Daoy (cell line): ENCODE results near the gene DNAAF8. TPM values are rescaled to one million over a fixed set of nuclear protein-coding genes. Genes with fewer than 3 reads are reported as not detected.
A peak's percentile ranks its signal among the peaks of the same experiment; 100 is the strongest.
"Not testable (repeated sequence)": the region's sequence is repeated elsewhere in the genome, so short reads cannot be mapped to it uniquely, and the experiment has no call there.

Source experiments
- DNase-seq: peaks from one replicate; pipeline ENCODE4 v3.0.0-alpha.2; 2015; ENCODE audit warnings: low read depth
- total RNA-seq: library from RNA; depleted of rRNA; stranded (reverse); fragments of >200 nt; shearing (Covaris generic); gene quantifications from 2 replicates; pipeline ENCODE4 v1.2.3, GENCODE V29; 2014

Gene DNAAF8
- total RNA-seq, 1 experiment from 2014 or later = 0.74 TPM

GRCh38 chr16:4723071-4723767 is 11.1 kb upstream of the DNAAF8 start:
- DNase-seq = no peak

GRCh38 chr16:4724661-4725270 is 9.6 kb upstream of the DNAAF8 start:
- DNase-seq = no peak

DNA sequence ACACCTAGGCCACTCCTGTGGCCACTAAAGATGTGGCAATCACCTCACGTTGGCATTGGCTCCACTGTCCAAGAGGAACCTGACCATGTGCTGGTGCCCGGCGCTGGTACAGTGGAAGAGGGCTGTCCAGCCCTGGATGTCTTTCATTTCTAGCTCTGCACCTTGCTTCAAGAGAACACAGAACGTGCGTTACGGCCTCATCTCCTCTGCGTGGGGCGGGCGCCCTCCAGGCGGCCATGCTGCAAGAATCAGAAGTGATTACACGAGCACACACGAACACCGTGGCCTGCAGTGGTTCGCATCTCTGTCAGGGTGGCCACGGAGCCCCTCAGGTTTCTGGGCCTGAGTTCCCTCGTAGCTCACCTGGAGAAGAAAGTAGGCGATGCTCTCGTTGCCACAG is 7.7 kb upstream of the DNAAF8 start:
- DNase-seq = no peak

- no peak for DNase-seq
These were observed 5.7 kb upstream of the DNAAF8 start for GRCh38 chr16:4728676-4729075.

GRCh38 chr16:4729876-4730275 is 4.5 kb upstream of the DNAAF8 start:
- DNase-seq = no peak

DNA sequence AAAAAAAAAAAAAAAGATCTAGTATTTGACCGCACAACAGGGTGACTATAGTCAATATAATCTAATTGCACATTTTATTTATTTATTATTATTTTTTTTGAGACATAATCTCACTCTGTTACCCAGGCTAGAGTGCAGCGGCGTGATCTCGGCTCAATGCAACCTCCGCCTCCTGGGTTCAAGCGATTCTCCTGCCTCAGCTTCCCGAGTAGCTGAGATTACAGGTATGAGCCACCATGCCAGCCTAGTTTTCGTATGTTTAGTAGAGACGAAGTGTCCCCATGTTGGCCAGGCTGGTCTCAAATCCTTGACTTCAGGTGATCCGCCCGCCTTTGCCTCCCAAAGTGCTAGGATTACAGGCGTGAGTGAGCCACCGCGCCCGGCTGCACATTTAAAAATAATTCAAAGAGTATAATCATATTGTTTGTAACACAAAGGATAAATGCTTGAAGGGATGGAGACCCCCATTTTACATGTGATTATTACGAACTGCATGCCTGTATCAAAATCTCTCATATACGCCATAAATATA is 1.1 kb upstream of the DNAAF8 start:
- no peak for DNase-seq

DNA sequence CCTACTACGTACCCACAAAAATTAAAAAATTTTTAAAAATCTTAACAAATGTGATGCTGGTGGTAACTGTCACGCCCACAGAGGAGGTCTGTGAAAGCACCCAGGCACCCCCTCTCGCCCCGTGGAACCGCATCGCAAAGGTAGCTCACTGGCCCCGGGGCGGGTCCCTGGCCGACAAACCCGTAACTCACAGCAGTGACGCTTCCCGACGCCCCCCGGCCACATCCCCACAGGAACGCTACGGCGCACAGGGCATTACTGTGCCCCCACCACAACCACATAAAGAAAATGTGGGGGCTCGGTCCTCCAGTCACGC is 632 bp upstream of the DNAAF8 start:
- no peak for DNase-seq

DNA sequence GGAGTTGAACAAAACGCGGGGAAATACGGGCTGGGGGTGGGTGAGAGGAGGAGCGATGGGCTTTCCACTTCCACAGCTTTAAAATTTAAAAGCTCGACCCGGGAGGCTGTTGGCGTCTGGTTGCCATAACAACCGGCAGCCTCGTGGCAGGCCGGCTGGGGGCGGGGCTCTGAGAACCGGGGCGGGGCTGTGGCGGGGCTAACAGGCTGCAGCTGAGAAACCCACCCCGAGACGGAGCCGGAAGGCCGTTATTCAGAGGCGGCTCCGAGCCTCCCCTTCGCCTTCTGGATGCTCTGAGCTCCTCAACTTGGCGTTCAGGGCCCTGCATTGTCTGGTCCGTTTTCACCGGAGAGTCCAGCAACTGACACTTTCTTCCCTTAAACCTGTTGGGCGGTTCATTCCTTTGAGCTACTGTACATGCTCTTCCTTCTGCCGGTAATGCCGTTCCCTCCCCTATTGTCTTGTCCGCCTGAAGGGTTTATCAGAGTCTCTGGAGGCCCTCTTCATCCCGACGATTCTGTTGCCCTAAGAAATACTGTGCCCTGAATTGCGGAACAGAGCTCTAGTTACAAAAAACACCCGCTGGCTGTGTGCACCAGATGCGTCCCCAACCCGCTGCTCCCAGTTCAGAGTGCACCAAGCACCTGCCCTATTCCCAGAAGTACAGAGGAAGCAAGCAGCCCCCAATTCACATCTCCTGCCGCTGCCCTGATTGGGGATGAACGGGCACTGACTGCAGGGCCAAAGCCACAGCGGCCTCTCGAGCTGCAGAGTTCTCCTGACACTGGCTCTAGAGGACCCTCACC is 596 bp downstream of the DNAAF8 start:
- DNase-seq = peak; percentile 84

- DNase-seq = no peak
These were observed 2.2 kb downstream of the DNAAF8 start for GRCh38 chr16:4736546-4736945.

DNA sequence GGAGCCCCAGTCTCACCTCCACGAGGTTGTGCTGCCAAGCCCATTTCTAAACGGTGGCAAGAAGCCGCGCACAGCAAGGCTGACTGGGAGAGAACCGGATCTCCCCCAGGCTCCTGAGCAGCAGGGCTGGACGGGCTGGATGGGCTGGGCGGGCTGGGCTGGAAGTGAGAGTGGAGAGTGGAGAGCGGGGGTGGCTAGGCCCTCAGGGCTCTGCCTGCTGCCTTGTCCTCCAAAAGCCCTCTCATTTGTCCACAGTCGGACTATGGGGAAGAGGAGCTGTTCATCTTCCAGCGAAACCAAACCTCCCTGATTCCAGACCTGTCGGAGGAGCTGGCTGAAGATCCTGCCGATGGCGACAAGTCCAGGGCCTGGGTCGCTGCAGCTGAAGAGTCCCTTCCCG is 3.2 kb downstream of the DNAAF8 start:
- no peak for DNase-seq

DNA sequence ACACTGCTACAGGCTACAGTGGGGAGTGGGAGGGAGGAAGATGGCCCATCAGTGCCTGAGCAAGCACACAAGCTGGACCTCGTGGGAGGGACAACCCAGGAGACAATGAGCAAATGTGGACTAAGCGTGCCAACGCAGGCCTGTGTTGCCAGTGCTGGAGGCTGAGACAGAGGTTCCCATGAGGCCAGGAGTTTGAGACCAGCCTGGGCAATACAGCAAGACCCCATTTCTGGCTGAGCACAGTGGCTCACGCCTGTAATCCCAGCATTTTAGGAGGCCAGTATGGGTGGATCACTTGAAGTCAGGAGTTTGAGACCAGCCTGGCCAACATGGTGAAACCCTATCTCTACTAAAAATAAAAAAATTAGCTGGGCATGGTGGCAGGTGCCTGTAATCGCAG is 4.0 kb downstream of the DNAAF8 start:
- DNase-seq = not testable (repeated sequence)

DNA sequence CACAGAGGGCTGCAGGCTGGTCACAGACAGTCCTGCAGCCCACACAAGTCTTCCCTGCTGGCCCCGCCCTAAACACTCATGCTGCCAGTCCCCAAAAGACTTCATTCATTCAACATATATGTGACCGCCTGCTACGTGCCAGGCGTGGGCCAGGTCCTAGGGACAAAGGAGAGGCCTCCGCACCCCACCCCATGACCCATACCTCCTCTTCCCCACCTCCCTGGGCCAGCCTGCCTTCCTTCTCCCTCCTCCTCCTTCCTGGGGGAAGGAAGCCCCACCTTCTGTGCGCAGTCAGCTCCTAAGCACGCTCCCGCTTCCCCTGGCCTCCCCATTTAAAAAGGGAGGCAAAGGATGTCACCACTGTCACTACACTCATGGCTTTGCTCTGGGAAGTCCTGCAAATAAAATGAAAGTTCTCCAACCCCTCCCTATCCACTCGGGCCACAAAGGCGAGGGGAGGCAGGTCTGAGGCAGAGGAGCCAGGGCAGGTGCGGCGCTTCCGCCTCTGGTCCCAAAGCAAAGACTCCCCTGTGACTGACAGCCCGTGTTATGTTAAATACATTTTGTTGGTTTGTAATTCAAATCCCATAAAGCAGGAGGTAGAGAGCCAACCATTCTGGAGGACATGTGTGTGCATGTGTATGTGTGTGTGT is 9.0 kb downstream of the DNAAF8 start:
- no peak for DNase-seq

GRCh38 chr16:4744555-4745273 is 10.4 kb downstream of the DNAAF8 start:
- no peak for DNase-seq

DNA sequence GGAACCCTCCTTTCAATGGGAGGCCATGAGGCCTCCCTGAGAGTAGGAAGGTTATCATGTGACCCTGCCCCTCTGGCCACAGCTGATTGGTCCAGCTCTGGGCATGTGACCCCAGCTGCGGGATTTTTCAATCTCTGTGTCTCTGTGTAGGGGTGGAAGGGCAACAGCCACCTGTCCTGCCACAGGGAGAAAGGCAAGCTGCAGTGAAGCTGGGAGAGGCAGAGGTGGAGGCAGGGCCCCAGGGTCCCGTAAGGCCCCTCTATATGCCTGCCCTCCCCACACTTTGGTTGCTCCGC is 10.9 kb downstream of the DNAAF8 start:
- no peak for DNase-seq

- no peak for DNase-seq
These were observed 11.9 kb downstream of the DNAAF8 start for GRCh38 chr16:4746215-4746614.

- no peak for DNase-seq
These were observed 12.7 kb downstream of the DNAAF8 start for GRCh38 chr16:4746991-4747574.

DNA sequence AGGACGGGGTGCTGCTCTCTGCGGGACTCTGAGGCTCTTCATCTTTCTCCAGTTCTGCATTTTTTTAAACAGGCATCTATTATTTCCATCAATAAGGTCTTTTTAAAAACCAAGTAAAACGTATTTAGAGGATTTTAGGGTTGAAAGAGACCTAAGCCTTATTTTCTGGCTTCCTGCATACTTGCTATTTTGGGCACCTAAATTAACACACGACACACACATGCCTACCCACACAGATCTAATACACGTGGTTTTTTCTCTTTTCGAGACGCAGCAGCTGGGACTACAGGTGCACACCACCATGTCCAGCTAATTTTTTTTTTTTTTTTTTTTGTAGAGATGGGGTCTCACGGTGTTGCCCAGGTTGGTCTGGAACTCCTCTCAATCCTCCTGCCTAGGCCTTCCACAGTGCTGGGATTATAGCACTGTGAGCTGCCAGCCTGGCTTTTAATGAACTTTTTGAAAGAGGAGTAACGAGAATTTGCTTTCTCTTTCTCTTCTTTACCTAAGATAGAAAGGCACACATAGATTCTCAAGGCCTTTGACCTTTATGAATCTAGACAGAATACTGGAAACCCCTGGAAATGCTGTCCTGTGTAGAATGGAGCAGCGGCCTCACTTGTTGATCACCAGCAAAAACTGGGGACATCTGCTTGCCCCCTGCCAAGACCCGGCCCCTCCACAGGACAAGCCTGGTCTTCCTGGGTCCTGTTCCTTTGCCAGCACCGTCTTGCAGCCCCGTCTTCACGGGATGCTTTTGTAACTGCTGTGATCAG is 13.8 kb downstream of the DNAAF8 start:
- DNase-seq = no peak

DNA sequence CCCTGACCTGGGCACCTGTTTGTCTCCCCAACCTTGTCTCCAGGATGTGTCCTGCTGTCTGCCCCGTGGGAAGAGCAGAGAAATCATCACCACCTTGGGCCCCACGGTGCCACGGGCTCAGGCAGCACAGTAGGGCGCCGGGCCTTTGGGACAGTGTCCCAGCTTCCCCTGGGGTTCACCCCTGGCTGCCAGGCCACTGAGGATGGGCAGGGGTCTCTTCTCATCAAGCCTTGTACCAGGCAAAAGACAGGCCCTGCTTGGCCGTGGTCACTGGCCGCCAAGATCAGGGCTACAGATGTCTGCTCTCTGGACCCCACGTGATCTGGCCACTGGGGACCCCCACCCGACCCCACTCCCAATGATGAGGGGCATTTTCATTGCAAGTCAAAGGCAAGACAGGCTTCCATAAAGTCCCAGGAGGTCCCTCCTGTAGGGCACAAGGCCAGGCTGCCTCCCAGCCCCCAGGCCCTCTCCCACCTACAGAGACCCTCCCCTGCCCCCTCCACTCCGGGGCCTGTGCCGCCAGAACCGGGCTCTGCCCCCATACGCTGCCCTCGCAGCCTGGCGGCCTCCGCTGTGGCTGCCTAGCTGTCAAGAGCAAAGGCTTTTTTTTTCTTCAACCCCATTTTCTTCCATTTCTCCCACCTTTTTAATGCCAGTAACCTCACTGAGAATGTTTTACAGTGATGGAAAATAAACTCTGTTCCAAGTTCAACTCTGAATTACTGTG is 14.5 kb downstream of the DNAAF8 start:
- DNase-seq = no peak

GRCh38 chr16:4749700-4750257 is 15.4 kb downstream of the DNAAF8 start:
- DNase-seq = no peak

DNA sequence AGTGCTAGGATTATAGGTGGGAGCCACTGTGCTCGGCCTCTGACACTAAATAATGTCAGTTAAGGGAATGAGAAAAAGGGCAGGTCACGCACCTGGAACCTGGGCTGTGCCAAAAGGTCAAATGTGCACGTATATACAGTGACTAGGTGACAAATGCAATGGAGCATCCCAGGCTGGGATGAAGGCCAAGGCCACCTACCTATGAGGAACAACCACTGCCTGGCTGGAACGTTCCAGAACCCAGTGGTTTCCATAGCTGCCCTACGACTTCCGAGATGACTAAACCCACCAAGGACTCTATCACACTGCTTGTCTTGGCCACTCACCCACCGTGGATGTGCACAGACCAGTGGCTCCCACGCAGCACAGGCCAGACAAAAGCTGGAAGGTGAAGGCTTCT is 16.6 kb downstream of the DNAAF8 start:
- DNase-seq = no peak
